IMR-90 (cell line): ENCODE measurements around the gene ZBTB24. TPM values are rescaled to one million over a fixed set of nuclear protein-coding genes. Genes with fewer than 3 reads are reported as not detected.

Experiments used
- ATAC-seq: fragments of 200-7000 bp; cut with Tn5 transposase; 2 replicates; pipeline ENCODE4 v1.9.1; 2020; ENCODE audit warnings: low read depth, mild to moderate bottlenecking, moderate library complexity
- BruUV-seq: library from RNA; stranded (reverse); fragments of 400-500 nt; replicated peaks from 2 replicates; lab custom pipeline; 2021; lab: Mats Ljungman, UMichigan
- CTCF ChIA-PET: fragments of 300-600 bp; formaldehyde crosslinking; extraction: SDS; loops from one replicate; lab custom pipeline; 2021; ENCODE audit warnings: antibody characterized with exemption; lab: Yijun Ruan, JAX
- POLR2A ChIA-PET: fragments of 300-600 bp; sonication (Branson Sonifier 250); formaldehyde crosslinking; loops from one replicate; lab custom pipeline; 2022; ENCODE audit warnings: antibody characterized with exemption; ENCODE audit not compliant: unreplicated experiment; lab: Charles Lee
- DNase-seq: peaks from one replicate; pipeline ENCODE4 v3.0.0; 2013
- H2AFZ ChIP-seq: replicated peaks from 2 replicates; pipeline ENCODE3; 2013; ENCODE audit warnings: low read length, mild to moderate bottlenecking; ENCODE audit not compliant: poor library complexity
- H2AK5ac ChIP-seq: 2 replicates; pipeline ENCODE4 v1.6.1; 2013; ENCODE audit warnings: low read depth, low read length, inconsistent platforms
- H2AK9ac ChIP-seq: replicated peaks from 2 replicates; pipeline ENCODE3; 2013; ENCODE audit warnings: mild to moderate bottlenecking, low read depth, low read length, moderate library complexity; ENCODE audit not compliant: poor library complexity
- H2BK120ac ChIP-seq: 2 replicates; pipeline ENCODE4 v1.6.1; 2013; ENCODE audit warnings: low read depth, low read length, inconsistent platforms
- H2BK15ac ChIP-seq: 3 replicates; pipeline ENCODE4 v1.6.1; 2013; ENCODE audit warnings: low read depth, low read length, inconsistent platforms
- H2BK20ac ChIP-seq: 2 replicates; pipeline ENCODE4 v1.6.1; 2013; ENCODE audit warnings: low read depth, mild to moderate bottlenecking, inconsistent platforms, low read length, moderate library complexity
- H2BK5ac ChIP-seq: 2 replicates; pipeline ENCODE4 v1.6.1; 2013; ENCODE audit warnings: mild to moderate bottlenecking, low read depth, low read length, inconsistent platforms; ENCODE audit not compliant: poor library complexity, severe bottlenecking
- H3K14ac ChIP-seq: replicated peaks from 2 replicates; pipeline ENCODE4 v1.6.1; 2013; ENCODE audit warnings: low read depth, low read length, inconsistent platforms
- H3K18ac ChIP-seq: 2 replicates; pipeline ENCODE4 v1.6.1; 2013; ENCODE audit warnings: low read depth, low read length, control low read depth
- H3K23ac ChIP-seq: 2 replicates; pipeline ENCODE4 v1.6.1; 2013; ENCODE audit warnings: low read depth, low read length, inconsistent platforms
- H3K27ac ChIP-seq: 2 replicates; pipeline ENCODE4 v1.5.1; 2013; ENCODE audit warnings: mild to moderate bottlenecking, control low read depth, low read length; ENCODE audit not compliant: insufficient read depth
- H3K27me3 ChIP-seq: 2 replicates; pipeline ENCODE4 v1.6.1; 2013; ENCODE audit warnings: low read length; ENCODE audit not compliant: control insufficient read depth, insufficient read depth
- H3K36me3 ChIP-seq: 2 replicates; pipeline ENCODE4 v1.6.1; 2013; ENCODE audit warnings: low read length, mixed read lengths; ENCODE audit not compliant: control insufficient read depth, insufficient read depth
- H3K4ac ChIP-seq: 2 replicates; pipeline ENCODE4 v1.6.1; 2013; ENCODE audit warnings: low read depth, low read length, inconsistent platforms
- H3K4me1 ChIP-seq: 2 replicates; pipeline ENCODE4 v1.6.1; 2013; ENCODE audit warnings: low read length, mixed read lengths; ENCODE audit not compliant: control insufficient read depth, insufficient read depth
- H3K4me2 ChIP-seq: 2 replicates; pipeline ENCODE4 v1.6.1; 2013; ENCODE audit warnings: low read depth, mild to moderate bottlenecking, control low read depth, low read length, moderate library complexity
- H3K4me3 ChIP-seq: 2 replicates; pipeline ENCODE4 v1.5.1; 2013; ENCODE audit warnings: low read depth, mild to moderate bottlenecking, control low read depth, low read length, moderate library complexity; ENCODE audit not compliant: insufficient read depth
- H3K56ac ChIP-seq: 2 replicates; pipeline ENCODE4 v1.6.1; 2013; ENCODE audit warnings: low read length, inconsistent platforms; ENCODE audit not compliant: insufficient read depth; ENCODE audit errors: extremely low read depth
- H3K79me1 ChIP-seq, 2 experiments: 2 replicates each; pipeline ENCODE4 v1.6.1; 2013; ENCODE audit warnings: low read length in 2 of 2, inconsistent platforms in 1 of 2, low read depth in 1 of 2
- H3K9ac ChIP-seq: 2 replicates; pipeline ENCODE4 v1.6.1; 2013; ENCODE audit warnings: low read depth, low read length, control low read depth
- H3K9me1 ChIP-seq: 2 replicates; pipeline ENCODE4 v1.6.1; 2013; ENCODE audit warnings: low read length, inconsistent platforms; ENCODE audit not compliant: insufficient read depth
- H3K9me3 ChIP-seq: 2 replicates; pipeline ENCODE4 v1.6.1; 2013; ENCODE audit warnings: low read length; ENCODE audit not compliant: control insufficient read depth, insufficient read depth
- H4K20me1 ChIP-seq: 2 replicates; pipeline ENCODE4 v1.6.1; 2013; ENCODE audit warnings: low read length, inconsistent platforms; ENCODE audit not compliant: insufficient read depth
- H4K5ac ChIP-seq: 2 replicates; pipeline ENCODE4 v1.6.1; 2013; ENCODE audit warnings: mild to moderate bottlenecking, low read depth, low read length, control low read depth
- H4K8ac ChIP-seq, 2 experiments: 2 replicates each; pipeline ENCODE4 v1.6.1; 2013; ENCODE audit warnings: low read depth in 2 of 2, low read length in 2 of 2, control low read depth in 1 of 2, inconsistent platforms in 1 of 2
- H4K91ac ChIP-seq: 2 replicates; pipeline ENCODE4 v1.6.1; 2013; ENCODE audit warnings: low read depth, low read length, inconsistent platforms; ENCODE audit not compliant: insufficient read depth
- BHLHE40 ChIP-seq: fragments of 150-350 bp; IDR thresholded peaks from 2 replicates; pipeline ENCODE4 v1.6.1; 2016; ENCODE audit warnings: mild to moderate bottlenecking, low read depth, low read length
- CEBPB ChIP-seq: IDR thresholded peaks from 2 replicates; pipeline ENCODE4 v1.6.1; 2012; ENCODE audit warnings: low read depth, low read length, improper control_type of control experiment
- CHD1 ChIP-seq: IDR thresholded peaks from 2 replicates; pipeline ENCODE4 v1.6.1; 2012; ENCODE audit warnings: low read depth, low read length, improper control_type of control experiment
- CTCF ChIP-seq: conservative IDR thresholded peaks from 2 replicates; pipeline ENCODE4 v1.5.1; 2012; ENCODE audit warnings: mild to moderate bottlenecking, low read depth, low read length, improper control_type of control experiment
- ELK1 ChIP-seq: fragments of 150-350 bp; IDR thresholded peaks from 2 replicates; pipeline ENCODE4 v1.6.1; 2016; ENCODE audit warnings: low read depth, mild to moderate bottlenecking, low read length, moderate library complexity, borderline replicate concordance
- FOS ChIP-seq: fragments of 150-350 bp; IDR thresholded peaks from 2 replicates; pipeline ENCODE4 v1.6.1; 2016; ENCODE audit warnings: low read depth, low read length
- MAFK ChIP-seq: IDR thresholded peaks from 2 replicates; pipeline ENCODE4 v1.6.1; 2012; ENCODE audit warnings: low read depth, low read length, improper control_type of control experiment
- MAZ ChIP-seq: IDR thresholded peaks from 2 replicates; pipeline ENCODE4 v1.6.1; 2012; ENCODE audit warnings: low read depth, mild to moderate bottlenecking, low read length, improper control_type of control experiment, moderate library complexity, borderline replicate concordance
- MXI1 ChIP-seq: IDR thresholded peaks from 2 replicates; pipeline ENCODE4 v1.6.1; 2012; ENCODE audit warnings: low read depth, mild to moderate bottlenecking, low read length, moderate library complexity, borderline replicate concordance
- NFE2L2 ChIP-seq: fragments of 150-350 bp; IDR thresholded peaks from 2 replicates; pipeline ENCODE4 v1.6.1; 2016; ENCODE audit warnings: low read depth, mild to moderate bottlenecking, low read length
- POLR2A ChIP-seq: IDR thresholded peaks from 2 replicates; pipeline ENCODE4 v1.6.1; 2012; ENCODE audit warnings: mild to moderate bottlenecking, low read depth, low read length
- RAD21 ChIP-seq: IDR thresholded peaks from 2 replicates; pipeline ENCODE4 v1.6.1; 2012; ENCODE audit warnings: low read length, improper control_type of control experiment
- RCOR1 ChIP-seq: IDR thresholded peaks from 2 replicates; pipeline ENCODE4 v1.6.1; 2012; ENCODE audit warnings: mild to moderate bottlenecking, low read length, improper control_type of control experiment; ENCODE audit not compliant: insufficient replicate concordance
- RFX5 ChIP-seq: IDR thresholded peaks from 2 replicates; pipeline ENCODE4 v1.8.0; 2012; ENCODE audit warnings: low read depth, mild to moderate bottlenecking, low read length, moderate library complexity
- SMC3 ChIP-seq: fragments of 150-350 bp; IDR thresholded peaks from 2 replicates; pipeline ENCODE4 v1.6.1; 2016; ENCODE audit warnings: low read depth, mild to moderate bottlenecking, antibody characterized with exemption, low read length, moderate library complexity
- USF2 ChIP-seq: fragments of 150-350 bp; IDR thresholded peaks from 2 replicates; pipeline ENCODE4 v1.6.1; 2017; ENCODE audit warnings: mild to moderate bottlenecking, antibody characterized with exemption, low read length, low read depth
- WGBS, 2 experiments: methylation state at CpG; one replicate each; pipeline versions ENCODE4 v1.1.5 to v1.1.7; 2013; ENCODE audit warnings: missing lambda C conversion rate in 2 of 2; ENCODE audit not compliant: insufficient read length in 1 of 2; ENCODE audit errors: extremely low coverage in 2 of 2; 5-methylcytosine and 5-hydroxymethylcytosine counted together
- dilution Hi-C: fragments of 300-500 bp; cut with HindIII; formaldehyde crosslinking; loops from one replicate; pipeline ENCODE4 v1.14.3; 2018; ENCODE audit warnings: low sequenced_read_pairs; ENCODE audit not compliant: unreplicated experiment
- in situ Hi-C: fragments of 300-500 bp; cut with MboI; formaldehyde crosslinking; loops from 3 replicates; pipeline ENCODE4 v1.14.3; 2019; ENCODE audit warnings: low sequenced_read_pairs, inconsistent platforms, mixed read lengths
- intact Hi-C: fragments of 100-400 bp; cut with micrococcal nuclease; formaldehyde crosslinking; loops from 2 replicates; pipeline ENCODE4 v1.10.0; 2022
- polyA plus RNA-seq, 3 experiments: library from polyadenylated mRNA; depleted of rRNA; stranded (reverse); fragments of >200 nt; gene quantifications; 2 replicates each; pipeline ENCODE4 v1.2.3, GENCODE V29; 2012; ENCODE audit warnings: low replicate concordance in 1 of 3
- total RNA-seq: library from RNA; depleted of rRNA; stranded (reverse); fragments of >200 nt; gene quantifications from 2 replicates; pipeline ENCODE4 v1.2.3, GENCODE V29; 2012

Gene ZBTB24
- total and polyA plus RNA-seq, 2 of the 4 experiments (the other 2 are of a cell fraction): 2.3 to 7.9 TPM

GRCh38 chr6:109506841-109507240 is 23.8 kb upstream of the ZBTB24 start:
- DNase-seq (no peak), ATAC-seq (no peak)
- H3K23ac ChIP-seq: no peak overlapping the region
- H3K4me2 ChIP-seq: no peak overlapping the region
- no peak overlapping the region for H3K4me3 ChIP-seq
- no peaks in the 10 kb centered on the region for H3K36me3 ChIP-seq
- no CpG with 5 or more reads among the region's 2 CpGs for WGBS, 2 experiments
- no peak overlapping the region for H3K14ac ChIP-seq
- H3K27me3 ChIP-seq: peaks cover 6% of the 10 kb centered on the region
- ChIA-PET CTCF (no interaction called here), POLR2A (no interaction called here)
- H3K4ac ChIP-seq: no peak overlapping the region
- no peak overlapping the region for H3K9ac ChIP-seq
- H4K20me1 ChIP-seq: no peaks in the 10 kb centered on the region
- H3K4me1 ChIP-seq: no peaks in the 10 kb centered on the region
- dilution Hi-C loops (no loop called here), in situ Hi-C loops (no loop called here), intact Hi-C loops (no loop called here)
- no peak overlapping the region for H3K18ac ChIP-seq
- no peaks in the 10 kb centered on the region for H3K79me1 ChIP-seq
- TF ChIP-seq CTCF (no peak), MAZ (no peak), NFE2L2 (no peak), MAFK (no peak), POLR2A (no peak), USF2 (no peak), MXI1 (no peak), FOS (no peak), CEBPB (no peak), BHLHE40 (no peak), CHD1 (no peak), RAD21 (no peak), ELK1 (no peak), RFX5 (no peak), SMC3 (no peak), RCOR1 (no peak)
- H4K8ac ChIP-seq: no peak overlapping the region
- no peak overlapping the region for H4K5ac ChIP-seq
- no peak overlapping the region for H2BK15ac ChIP-seq
- no peak overlapping the region for H2BK5ac ChIP-seq
- no peak overlapping the region for H2AK5ac ChIP-seq
- H3K9me1 ChIP-seq: peaks cover 3% of the 10 kb centered on the region; the same call in 1 of the 2 replicates
- no peak overlapping the region for H2AK9ac ChIP-seq
- H2AFZ ChIP-seq: no peak overlapping the region
- H3K9me3 ChIP-seq: no peaks in the 10 kb centered on the region; the same call in 1 of the 2 replicates
- no peak overlapping the region for H2BK20ac ChIP-seq
- H3K27ac ChIP-seq: no peak overlapping the region
- H4K91ac ChIP-seq: no peak overlapping the region
- BruUV-seq: no TSS peak
- no peak overlapping the region for H3K56ac ChIP-seq
- no peak overlapping the region for H2BK120ac ChIP-seq
